ENCODE results near the gene LEKR1.

LEKR1 gene

DNA sequence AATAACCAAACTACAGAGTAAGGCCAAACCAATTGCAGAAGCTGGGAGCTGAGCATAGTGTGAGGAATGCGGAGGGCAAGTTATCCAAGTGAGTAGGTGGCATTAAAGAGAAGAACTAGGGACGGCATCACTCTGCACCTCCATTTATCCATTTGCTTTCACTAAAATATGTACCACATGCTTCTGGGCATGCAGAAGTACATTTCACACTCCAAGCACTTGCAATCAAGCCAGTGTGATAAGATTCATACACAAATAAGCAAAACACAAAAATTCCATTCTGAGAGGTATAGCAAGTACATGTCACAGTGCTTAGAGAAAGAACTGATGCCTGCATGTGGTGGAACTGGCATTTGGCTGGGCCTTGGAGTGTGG is 252.6 kb downstream of the LEKR1 start:
- Histone ChIP-seq H3K36me3 (ENCODE audit: control insufficient read depth, insufficient read depth, low read length) (no peaks in the 10 kb centered on the region), H3K4me1 (ENCODE audit: control insufficient read depth, insufficient read depth, low read length, poor library complexity, severe bottlenecking) (peaks cover 23% of the 10 kb centered on the region), H3K4me3 (ENCODE audit: extremely low read depth, insufficient read depth, low read length, poor library complexity, severe bottlenecking) (no peak overlapping the region), H3K27ac (ENCODE audit: low read depth, low read length, severe bottlenecking) (no peak overlapping the region), H3K9me3 (ENCODE audit: control insufficient read depth, low read length) (no peaks in the 10 kb centered on the region)
- WGBS, 2 experiments (ENCODE audit: insufficient coverage in 2 of 2) = 100% methylated on average over 2 of the region's 2 CpGs

- Histone ChIP-seq H3K36me3 (ENCODE audit: control insufficient read depth, insufficient read depth, low read length) (no peaks in the 10 kb centered on the region), H3K9me3 (ENCODE audit: control insufficient read depth, low read length) (no peaks in the 10 kb centered on the region), H3K4me3 (ENCODE audit: extremely low read depth, insufficient read depth, low read length, poor library complexity, severe bottlenecking) (no peak overlapping the region), H3K27ac (ENCODE audit: low read depth, low read length, severe bottlenecking) (peak overlapping the region; percentile 30), H3K4me1 (ENCODE audit: control insufficient read depth, insufficient read depth, low read length, poor library complexity, severe bottlenecking) (peaks cover 23% of the 10 kb centered on the region)
- WGBS, 2 experiments (ENCODE audit: insufficient coverage in 2 of 2) = 83 to 86% methylated on average over 9 to 10 of the region's 11 CpGs
Measured at GRCh38 chr3:157079676-157080369, 253.7 kb downstream of the LEKR1 start.

DNA sequence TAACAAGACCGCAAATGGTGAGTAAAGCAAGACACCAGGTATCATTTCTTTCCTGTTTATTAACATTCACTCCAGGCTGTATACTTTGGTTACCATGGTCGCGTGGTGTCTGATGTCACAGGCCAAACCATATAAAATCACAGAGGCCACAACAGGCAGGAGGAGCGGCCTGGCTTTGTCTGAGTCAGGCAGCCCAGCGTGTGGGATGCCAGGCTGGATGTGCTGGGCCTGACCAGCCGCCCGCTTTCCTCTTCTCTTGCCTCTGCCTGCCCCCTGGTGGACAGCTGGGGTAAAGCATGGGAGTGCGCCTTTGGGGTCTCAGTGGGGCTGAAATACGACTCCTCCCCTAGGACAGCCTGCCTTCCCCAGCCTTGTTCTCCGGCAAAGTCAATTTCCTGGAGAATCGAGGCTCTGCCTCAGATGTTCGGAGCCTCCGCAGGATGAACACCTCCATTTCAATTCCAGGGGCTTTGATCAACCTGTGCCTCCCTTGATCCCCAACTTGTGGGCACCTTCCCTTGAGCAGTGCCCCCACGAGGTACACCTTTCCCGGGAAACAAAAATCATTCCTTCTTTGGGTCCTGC is 255.6 kb downstream of the LEKR1 start:
- Histone ChIP-seq H3K9me3 (ENCODE audit: control insufficient read depth, low read length) (no peaks in the 10 kb centered on the region), H3K4me3 (ENCODE audit: extremely low read depth, insufficient read depth, low read length, poor library complexity, severe bottlenecking) (no peak overlapping the region), H3K27ac (ENCODE audit: low read depth, low read length, severe bottlenecking) (peak overlapping the region; percentile 84), H3K36me3 (ENCODE audit: control insufficient read depth, insufficient read depth, low read length) (no peaks in the 10 kb centered on the region), H3K4me1 (ENCODE audit: control insufficient read depth, insufficient read depth, low read length, poor library complexity, severe bottlenecking) (peaks cover 18% of the 10 kb centered on the region)
- WGBS, 2 experiments (ENCODE audit: insufficient coverage in 2 of 2) = 12 to 17% methylated on average over 13 to 14 of the region's 15 CpGs

DNA sequence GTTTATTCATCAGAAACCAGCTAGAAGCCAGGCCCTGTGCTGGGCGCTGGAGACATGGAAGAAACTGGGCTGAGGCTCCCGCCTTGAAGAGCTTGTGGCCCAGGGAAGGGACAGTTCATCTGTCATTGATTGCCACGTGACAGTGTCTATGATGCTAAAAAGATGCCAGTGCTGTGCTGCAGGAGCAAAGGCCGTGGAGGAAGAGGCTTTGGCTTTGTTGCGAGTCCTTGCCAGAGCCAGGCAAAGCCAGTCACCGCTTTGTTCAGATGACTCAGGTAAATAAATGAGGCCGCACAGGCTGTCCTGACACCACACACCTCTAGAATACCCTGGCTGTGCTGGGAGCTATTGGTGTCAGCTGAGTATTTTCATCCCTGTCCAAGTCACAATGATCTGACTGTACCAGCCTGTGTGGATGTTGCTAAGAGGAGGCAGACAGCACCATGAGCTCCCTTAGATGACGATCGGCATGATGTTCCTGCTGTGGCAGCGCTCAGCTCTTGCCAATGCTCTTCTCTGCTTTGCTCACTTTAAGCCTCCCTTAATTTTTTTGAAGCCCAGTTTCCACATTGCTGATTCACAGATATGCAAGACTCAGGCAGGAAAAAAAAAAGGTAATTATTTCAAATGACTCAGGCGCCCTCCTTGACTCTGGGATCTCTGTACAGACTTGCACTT is 256.3 kb downstream of the LEKR1 start:
- Histone ChIP-seq H3K9me3 (ENCODE audit: control insufficient read depth, low read length) (no peaks in the 10 kb centered on the region), H3K36me3 (ENCODE audit: control insufficient read depth, insufficient read depth, low read length) (no peaks in the 10 kb centered on the region), H3K4me1 (ENCODE audit: control insufficient read depth, insufficient read depth, low read length, poor library complexity, severe bottlenecking) (peaks cover 25% of the 10 kb centered on the region), H3K4me3 (ENCODE audit: extremely low read depth, insufficient read depth, low read length, poor library complexity, severe bottlenecking) (no peak overlapping the region), H3K27ac (ENCODE audit: low read depth, low read length, severe bottlenecking) (no peak overlapping the region)
- 89 to 92% methylated on average over 8 to 11 of the region's 11 CpGs for WGBS, 2 experiments (ENCODE audit: insufficient coverage in 2 of 2)

DNA sequence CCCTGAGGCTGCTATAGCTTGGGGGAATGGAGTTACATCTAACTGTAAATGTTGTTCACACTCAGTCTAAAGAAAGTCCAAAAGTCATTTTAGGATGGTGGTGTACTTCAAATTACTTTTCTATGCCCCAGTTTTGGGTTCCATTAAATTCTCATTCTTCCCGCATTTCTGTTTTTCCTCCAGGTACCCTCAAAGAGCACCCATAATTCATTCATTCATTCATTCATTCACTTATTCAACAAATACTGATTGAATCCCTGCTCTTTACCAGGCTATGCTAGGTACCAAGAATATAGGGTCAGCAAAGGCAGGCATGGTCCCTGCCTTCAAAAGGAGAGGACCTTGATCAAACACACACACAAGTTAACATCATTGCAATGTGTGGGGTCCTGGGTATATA is 257.7 kb downstream of the LEKR1 start:
- H3K4me3 ChIP-seq (ENCODE audit: extremely low read depth, insufficient read depth, low read length, poor library complexity, severe bottlenecking) = no peak overlapping the region
- H3K4me1 ChIP-seq (ENCODE audit: control insufficient read depth, insufficient read depth, low read length, poor library complexity, severe bottlenecking) = peaks cover 32% of the 10 kb centered on the region
- 63 to 92% methylated on average over 1 of the region's 1 CpG for WGBS, 2 experiments (ENCODE audit: insufficient coverage in 2 of 2)

GRCh38 chr3:157086060-157086750 is 260.1 kb downstream of the LEKR1 start:
- 96 to 100% methylated on average over 3 of the region's 6 CpGs for WGBS, 2 experiments (ENCODE audit: insufficient coverage in 2 of 2)
- no peak overlapping the region for H3K27ac ChIP-seq (ENCODE audit: low read depth, low read length, severe bottlenecking)
- H3K9me3 ChIP-seq (ENCODE audit: control insufficient read depth, low read length) = no peaks in the 10 kb centered on the region
- H3K4me1 ChIP-seq (ENCODE audit: control insufficient read depth, insufficient read depth, low read length, poor library complexity, severe bottlenecking) = peaks cover 42% of the 10 kb centered on the region
- no peak overlapping the region for H3K4me3 ChIP-seq (ENCODE audit: extremely low read depth, insufficient read depth, low read length, poor library complexity, severe bottlenecking)
- no peaks in the 10 kb centered on the region for H3K36me3 ChIP-seq (ENCODE audit: control insufficient read depth, insufficient read depth, low read length)

More for the DNA sequence above, 257.7 kb downstream of the LEKR1 start:
- H3K36me3 ChIP-seq (ENCODE audit: control insufficient read depth, insufficient read depth, low read length) = no peaks in the 10 kb centered on the region
- no peaks in the 10 kb centered on the region for H3K9me3 ChIP-seq (ENCODE audit: control insufficient read depth, low read length)
- no peak overlapping the region for H3K27ac ChIP-seq (ENCODE audit: low read depth, low read length, severe bottlenecking)

GRCh38 chr3:157086775-157087174 is 260.6 kb downstream of the LEKR1 start:
- WGBS, 2 experiments (ENCODE audit: insufficient coverage in 2 of 2) = no CpG with 5 or more reads among the region's 3 CpGs
- Histone ChIP-seq H3K36me3 (ENCODE audit: control insufficient read depth, insufficient read depth, low read length) (no peaks in the 10 kb centered on the region), H3K4me3 (ENCODE audit: extremely low read depth, insufficient read depth, low read length, poor library complexity, severe bottlenecking) (no peak overlapping the region), H3K9me3 (ENCODE audit: control insufficient read depth, low read length) (no peaks in the 10 kb centered on the region), H3K27ac (ENCODE audit: low read depth, low read length, severe bottlenecking) (no peak overlapping the region), H3K4me1 (ENCODE audit: control insufficient read depth, insufficient read depth, low read length, poor library complexity, severe bottlenecking) (peaks cover 44% of the 10 kb centered on the region)

DNA sequence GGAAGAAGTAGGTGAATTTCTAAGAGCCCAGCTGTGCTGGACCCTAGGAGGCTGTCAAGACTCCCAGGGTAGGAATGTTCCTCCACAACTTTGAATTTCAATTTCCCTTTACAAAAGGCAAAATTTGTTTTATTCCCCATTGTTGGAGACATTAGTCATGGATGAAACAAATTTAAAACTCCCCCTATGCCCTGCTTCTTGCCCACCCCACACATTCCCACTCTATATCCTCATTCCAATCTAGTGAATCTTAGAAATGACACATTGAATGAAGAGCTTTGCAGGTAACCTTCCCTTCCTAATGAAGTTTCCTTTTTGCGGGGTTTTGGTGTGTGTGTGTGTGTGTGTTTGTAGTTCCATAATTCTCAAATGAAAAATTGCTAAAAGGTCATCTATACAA is 261.2 kb downstream of the LEKR1 start:
- H3K36me3 ChIP-seq (ENCODE audit: control insufficient read depth, insufficient read depth, low read length) = no peaks in the 10 kb centered on the region
- H3K4me3 ChIP-seq (ENCODE audit: extremely low read depth, insufficient read depth, low read length, poor library complexity, severe bottlenecking) = no peak overlapping the region
- peaks cover 45% of the 10 kb centered on the region for H3K4me1 ChIP-seq (ENCODE audit: control insufficient read depth, insufficient read depth, low read length, poor library complexity, severe bottlenecking)
- no peaks in the 10 kb centered on the region for H3K9me3 ChIP-seq (ENCODE audit: control insufficient read depth, low read length)
- WGBS, 2 experiments (ENCODE audit: insufficient coverage in 2 of 2) = no CpG with 5 or more reads among the region's 1 CpG
- H3K27ac ChIP-seq (ENCODE audit: low read depth, low read length, severe bottlenecking) = no peak overlapping the region

DNA sequence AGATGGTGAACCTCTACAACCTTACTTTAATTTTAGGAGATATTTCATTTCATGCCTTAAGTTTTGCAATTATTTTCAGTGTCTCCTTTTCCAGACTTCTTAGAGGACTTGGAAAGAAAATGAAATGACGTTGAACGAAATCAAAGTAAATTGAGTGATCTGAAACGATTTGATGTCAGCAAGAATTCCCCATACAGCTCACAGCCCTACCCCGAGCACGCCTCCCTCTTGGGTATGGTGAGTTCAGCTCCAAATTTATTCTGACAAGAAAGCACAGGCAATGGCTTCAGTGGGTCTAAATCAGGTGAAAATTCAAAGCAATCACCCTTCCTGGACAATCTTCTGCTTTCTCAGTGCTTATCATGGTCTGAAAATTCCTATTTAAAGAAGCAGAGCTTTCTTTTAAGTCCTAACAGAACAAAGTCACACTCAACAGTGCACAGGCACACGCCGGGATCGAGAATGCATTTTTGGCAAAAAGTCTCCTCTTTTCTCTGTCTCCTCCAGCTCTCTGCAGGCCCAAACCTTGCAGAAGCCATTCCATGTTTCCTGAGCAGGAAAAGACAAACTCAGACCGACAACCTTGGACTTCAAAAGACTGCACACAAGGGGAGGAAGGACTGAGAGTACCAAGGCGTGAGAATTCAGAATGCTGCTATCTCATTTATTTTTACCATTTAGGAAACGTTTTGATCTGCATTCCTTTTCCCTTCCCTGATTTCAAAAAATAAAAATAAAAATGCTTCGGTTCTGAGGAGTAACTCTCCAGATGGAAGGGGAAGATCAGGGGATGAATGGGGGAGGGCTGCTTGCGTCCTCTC is 261.8 kb downstream of the LEKR1 start:
- H3K36me3 ChIP-seq (ENCODE audit: control insufficient read depth, insufficient read depth, low read length) = no peaks in the 10 kb centered on the region
- H3K4me1 ChIP-seq (ENCODE audit: control insufficient read depth, insufficient read depth, low read length, poor library complexity, severe bottlenecking) = peaks cover 40% of the 10 kb centered on the region
- H3K27ac ChIP-seq (ENCODE audit: low read depth, low read length, severe bottlenecking) = peak overlapping the region; percentile 95
- no peaks in the 10 kb centered on the region for H3K9me3 ChIP-seq (ENCODE audit: control insufficient read depth, low read length)
- WGBS, 2 experiments (ENCODE audit: insufficient coverage in 2 of 2) = 61 to 71% methylated on average over 5 to 6 of the region's 13 CpGs
- peak overlapping the region; percentile 43 for H3K4me3 ChIP-seq (ENCODE audit: extremely low read depth, insufficient read depth, low read length, poor library complexity, severe bottlenecking)

Data from mesodermal cell (in vitro differentiated cells).